PC-3 (cell line): ENCODE data around the gene CAMTA1. TPM values are rescaled to one million over a fixed set of nuclear protein-coding genes. Genes with fewer than 3 reads are reported as not detected.

Source experiments
- ATAC-seq: fragments of 200-7000 bp; cut with Tn5 transposase; 2 replicates; pipeline ENCODE4 v1.9.1; 2020; ENCODE audit warnings: mild to moderate bottlenecking, moderate library complexity
- BruUV-seq: library from RNA; stranded (reverse); fragments of 400-500 nt; replicated peaks from 2 replicates; lab custom pipeline; 2021; lab: Mats Ljungman, UMichigan
- CTCF ChIA-PET: fragments of 300-600 bp; sonication (Branson Sonifier 250); formaldehyde crosslinking; loops from one replicate; lab custom pipeline; 2022; ENCODE audit warnings: antibody characterized with exemption; lab: Charles Lee
- POLR2A ChIA-PET: fragments of 300-600 bp; sonication (Branson Sonifier 250); formaldehyde crosslinking; loops from one replicate; lab custom pipeline; 2022; ENCODE audit warnings: antibody characterized with exemption; ENCODE audit not compliant: unreplicated experiment; lab: Charles Lee
- DNase-seq: peaks from one replicate; pipeline ENCODE4 v3.0.0-alpha.2; 2015
- H2AFZ ChIP-seq: fragments of 300-600 bp; sonication (generic); 2 replicates; pipeline ENCODE4 v1.6.0; 2016; ENCODE audit warnings: antibody characterized with exemption, low read length
- H3F3A ChIP-seq: fragments of 300-600 bp; sonication (generic); one replicate; pipeline ENCODE4 v1.6.0; 2017; ENCODE audit warnings: antibody characterized with exemption, low read length, control low read depth, mild to moderate bottlenecking; ENCODE audit not compliant: unreplicated experiment
- H3K27ac ChIP-seq: fragments of 300-600 bp; sonication (generic); 2 replicates; pipeline ENCODE4 v1.5.1; 2016; ENCODE audit warnings: mild to moderate bottlenecking, low read length
- H3K27me3 ChIP-seq: fragments of 300-600 bp; sonication (generic); 2 replicates; pipeline ENCODE4 v1.6.1; 2016; ENCODE audit warnings: low read length, mixed read lengths
- H3K36me3 ChIP-seq: fragments of 300-600 bp; sonication (generic); 2 replicates; pipeline ENCODE4 v1.6.1; 2016; ENCODE audit warnings: low read depth, mixed run types, low read length, mixed read lengths
- H3K4me1 ChIP-seq: fragments of 300-600 bp; sonication (generic); 2 replicates; pipeline ENCODE4 v1.5.1; 2016; ENCODE audit warnings: low read length; ENCODE audit not compliant: insufficient read depth
- H3K4me2 ChIP-seq: fragments of 300-600 bp; sonication (generic); 2 replicates; pipeline ENCODE4 v1.6.0; 2016; ENCODE audit warnings: low read length
- H3K4me3 ChIP-seq: fragments of 300-600 bp; sonication (generic); 2 replicates; pipeline ENCODE4 v1.5.1; 2016; ENCODE audit warnings: mild to moderate bottlenecking, low read length, mixed read lengths
- H3K79me2 ChIP-seq: fragments of 300-600 bp; sonication (generic); 2 replicates; pipeline ENCODE4 v1.6.1; 2017; ENCODE audit warnings: low read length, mixed read lengths
- H3K9ac ChIP-seq: fragments of 300-600 bp; sonication (generic); 2 replicates; pipeline ENCODE4 v1.6.0; 2016; ENCODE audit warnings: mild to moderate bottlenecking, low read length
- H3K9me2 ChIP-seq: fragments of 300-600 bp; sonication (generic); replicated peaks from 2 replicates; pipeline ENCODE4 v1.6.1; 2016; ENCODE audit warnings: mixed run types, low read length, mixed read lengths
- H3K9me3 ChIP-seq: fragments of 300-600 bp; sonication (generic); 2 replicates; pipeline ENCODE4 v1.6.1; 2016; ENCODE audit warnings: low read length, mixed read lengths
- H4K20me1 ChIP-seq: fragments of 300-600 bp; sonication (generic); 2 replicates; pipeline ENCODE4 v1.6.1; 2016; ENCODE audit warnings: low read length, mixed read lengths
- EZH2 ChIP-seq: fragments of 300-600 bp; sonication (generic); IDR thresholded peaks from one replicate; pipeline ENCODE4 v1.6.1; 2017; ENCODE audit warnings: antibody characterized with exemption, mild to moderate bottlenecking, low read length; ENCODE audit not compliant: unreplicated experiment
- EZH2phosphoT487 ChIP-seq: fragments of 300-600 bp; sonication (generic); IDR thresholded peaks from 2 replicates; pipeline ENCODE4 v1.6.1; 2018; ENCODE audit warnings: mild to moderate bottlenecking, antibody characterized with exemption, low read length, borderline replicate concordance
- intact Hi-C: fragments of 100-400 bp; cut with micrococcal nuclease; formaldehyde crosslinking; loops from 2 replicates; pipeline ENCODE4 v1.9.0; 2023
- total RNA-seq: library from RNA; depleted of rRNA; stranded (reverse); fragments of >200 nt; gene quantifications from 2 replicates; pipeline ENCODE4 v1.2.3, GENCODE V29; 2014
- TF ChIP-seq, protein P1 (sequence below): fragments of 300-600 bp; sonication (generic); conservative IDR thresholded peaks from 2 replicates; pipeline ENCODE4 v1.5.1; 2017; ENCODE audit warnings: antibody characterized with exemption, low read depth, mild to moderate bottlenecking, low read length

Gene CAMTA1
- total RNA-seq, 1 experiment from 2014 or later = 40.8 TPM

DNA sequence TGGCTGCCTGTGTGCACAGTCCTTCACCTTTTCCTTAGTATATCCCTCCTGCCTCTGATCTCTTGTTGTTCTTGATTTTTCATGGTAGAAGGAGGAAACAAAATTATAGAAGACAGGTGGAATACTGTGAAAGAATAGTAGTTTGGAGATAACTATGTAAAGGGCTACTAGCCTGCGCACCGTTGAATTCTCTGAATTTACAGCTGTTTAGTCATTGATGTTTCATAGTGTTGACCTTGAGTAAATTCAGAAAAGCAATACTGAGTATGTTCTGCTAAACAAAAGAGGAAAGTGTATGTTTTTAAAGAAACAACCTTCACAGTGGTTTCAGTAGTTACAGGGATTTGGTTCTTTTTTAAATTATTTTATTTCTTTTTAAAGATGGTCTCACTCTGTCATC is 18.1 kb downstream of the CAMTA1 start:
- no peaks in the 10 kb centered on the region for H3K27me3 ChIP-seq
- peaks cover 71% of the 10 kb centered on the region for H3K79me2 ChIP-seq
- no peaks in the 10 kb centered on the region for H3K9me2 ChIP-seq
- peaks cover 10% of the 10 kb centered on the region for H3K4me1 ChIP-seq
- no peak overlapping the region for H3K9ac ChIP-seq
- H3K4me3 ChIP-seq = no peak overlapping the region
- no peak overlapping the region for H2AFZ ChIP-seq
- no peaks in the 10 kb centered on the region for H3F3A ChIP-seq
- TF ChIP-seq, protein P1, sequence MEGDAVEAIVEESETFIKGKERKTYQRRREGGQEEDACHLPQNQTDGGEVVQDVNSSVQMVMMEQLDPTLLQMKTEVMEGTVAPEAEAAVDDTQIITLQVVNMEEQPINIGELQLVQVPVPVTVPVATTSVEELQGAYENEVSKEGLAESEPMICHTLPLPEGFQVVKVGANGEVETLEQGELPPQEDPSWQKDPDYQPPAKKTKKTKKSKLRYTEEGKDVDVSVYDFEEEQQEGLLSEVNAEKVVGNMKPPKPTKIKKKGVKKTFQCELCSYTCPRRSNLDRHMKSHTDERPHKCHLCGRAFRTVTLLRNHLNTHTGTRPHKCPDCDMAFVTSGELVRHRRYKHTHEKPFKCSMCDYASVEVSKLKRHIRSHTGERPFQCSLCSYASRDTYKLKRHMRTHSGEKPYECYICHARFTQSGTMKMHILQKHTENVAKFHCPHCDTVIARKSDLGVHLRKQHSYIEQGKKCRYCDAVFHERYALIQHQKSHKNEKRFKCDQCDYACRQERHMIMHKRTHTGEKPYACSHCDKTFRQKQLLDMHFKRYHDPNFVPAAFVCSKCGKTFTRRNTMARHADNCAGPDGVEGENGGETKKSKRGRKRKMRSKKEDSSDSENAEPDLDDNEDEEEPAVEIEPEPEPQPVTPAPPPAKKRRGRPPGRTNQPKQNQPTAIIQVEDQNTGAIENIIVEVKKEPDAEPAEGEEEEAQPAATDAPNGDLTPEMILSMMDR = no peak
- TF ChIP-seq EZH2phosphoT487 (no peak), EZH2 (no peak)
- 0 out of 2 replicates have a peak overlapping the region, but pooled peaks have one; percentile 0 for H3K4me2 ChIP-seq
- peaks cover 40% of the 10 kb centered on the region for H4K20me1 ChIP-seq
- BruUV-seq = no TSS peak
- no peaks in the 10 kb centered on the region for H3K36me3 ChIP-seq
- DNase-seq (peak; percentile 66), ATAC-seq (peak; percentile 98)
- no peaks in the 10 kb centered on the region for H3K9me3 ChIP-seq
- intact Hi-C loops = no loop called here
- CTCF ChIA-PET = no interaction called here
- no peak overlapping the region for H3K27ac ChIP-seq
- POLR2A ChIA-PET = interaction anchor here (0.6 kb wide), 1 partner anchor 239 kb away, joined by 5 read pairs; no protein-coding TSS in a partner anchor

DNA sequence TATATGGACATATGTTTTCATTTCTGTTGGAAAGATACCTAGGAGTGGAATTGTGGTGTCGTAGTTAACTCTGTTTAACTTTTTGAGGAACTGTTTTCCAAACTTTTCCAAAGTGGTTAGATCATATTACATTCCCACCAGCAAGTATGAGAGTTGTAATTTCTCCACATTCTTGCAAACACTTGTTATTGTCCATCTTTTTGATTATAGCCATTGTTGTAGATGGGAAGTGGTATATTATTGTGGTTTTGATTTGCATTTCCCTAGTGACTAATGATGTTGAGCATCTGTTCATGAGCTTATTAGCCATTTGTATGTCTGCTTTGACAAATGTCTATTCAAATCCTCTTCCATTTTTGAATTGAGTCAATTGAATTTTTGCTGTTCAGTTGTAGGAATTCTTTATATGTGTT is 19.8 kb downstream of the CAMTA1 start:
- Histone ChIP-seq H3K4me2 (no peak overlapping the region), H3K27me3 (no peaks in the 10 kb centered on the region), H3K4me1 (peaks cover 10% of the 10 kb centered on the region), H3K36me3 (no peaks in the 10 kb centered on the region), H3K79me2 (peaks cover 82% of the 10 kb centered on the region), H3K9me3 (no peaks in the 10 kb centered on the region), H3K27ac (no peak overlapping the region), H2AFZ (no peak overlapping the region), H4K20me1 (peaks cover 40% of the 10 kb centered on the region), H3K9ac (no peak overlapping the region), H3K9me2 (no peaks in the 10 kb centered on the region), H3F3A (no peaks in the 10 kb centered on the region), H3K4me3 (no peak overlapping the region)
- BruUV-seq = no TSS peak
- no peak for DNase-seq
- ATAC-seq = no peak
- POLR2A ChIA-PET = no interaction called here
- intact Hi-C loops = no loop called here
- no peak for TF ChIP-seq EZH2
- TF ChIP-seq, protein P1 = no peak
- no peak for TF ChIP-seq EZH2phosphoT487
- CTCF ChIA-PET = no interaction called here

DNA sequence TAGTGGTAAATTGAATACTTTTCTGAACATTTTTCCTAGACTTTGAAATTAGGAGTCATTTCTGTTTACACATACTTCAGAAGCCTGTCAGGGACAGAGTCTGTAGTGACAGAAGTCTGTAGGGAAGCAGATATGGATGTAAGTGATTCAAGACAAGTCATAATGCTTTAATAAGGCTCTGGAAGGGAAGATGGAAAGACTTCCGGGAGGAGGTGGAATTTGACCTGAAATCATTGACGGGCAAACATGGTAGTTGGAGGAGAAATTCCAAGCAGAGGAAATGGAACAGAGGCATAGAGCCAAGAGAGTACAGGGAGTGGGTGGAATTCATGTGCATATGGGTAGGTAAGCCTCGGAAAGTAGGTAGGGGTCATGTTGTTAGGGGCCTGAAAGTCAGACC is 22.5 kb downstream of the CAMTA1 start:
- Histone ChIP-seq H3K9ac (no peak overlapping the region), H4K20me1 (peaks cover 34% of the 10 kb centered on the region), H3K9me3 (no peaks in the 10 kb centered on the region), H3F3A (no peaks in the 10 kb centered on the region), H2AFZ (no peak overlapping the region), H3K27ac (no peak overlapping the region), H3K27me3 (no peaks in the 10 kb centered on the region), H3K36me3 (no peaks in the 10 kb centered on the region), H3K4me2 (no peak overlapping the region), H3K9me2 (no peaks in the 10 kb centered on the region), H3K4me3 (no peak overlapping the region), H3K4me1 (peaks cover 10% of the 10 kb centered on the region), H3K79me2 (peaks cover 67% of the 10 kb centered on the region)
- no peak for ATAC-seq
- intact Hi-C loops = no loop called here
- no peak for DNase-seq
- POLR2A ChIA-PET = no interaction called here
- TF ChIP-seq EZH2phosphoT487 (no peak), EZH2 (no peak)
- TF ChIP-seq, protein P1 = no peak
- CTCF ChIA-PET = interaction anchor here (0.6 kb wide), 1 partner anchor 65 kb away, joined by 3 read pairs; no protein-coding TSS in a partner anchor
- BruUV-seq = no TSS peak
